ENCODE data around the gene MND1. TPM values are rescaled to one million over a fixed set of nuclear protein-coding genes. Genes with fewer than 3 reads are reported as not detected.

The MND1 gene
- total RNA-seq, 6 experiments from 2014 or later = 0.22 to 1.8 (median 0.86) TPM; not detected in 1

DNA sequence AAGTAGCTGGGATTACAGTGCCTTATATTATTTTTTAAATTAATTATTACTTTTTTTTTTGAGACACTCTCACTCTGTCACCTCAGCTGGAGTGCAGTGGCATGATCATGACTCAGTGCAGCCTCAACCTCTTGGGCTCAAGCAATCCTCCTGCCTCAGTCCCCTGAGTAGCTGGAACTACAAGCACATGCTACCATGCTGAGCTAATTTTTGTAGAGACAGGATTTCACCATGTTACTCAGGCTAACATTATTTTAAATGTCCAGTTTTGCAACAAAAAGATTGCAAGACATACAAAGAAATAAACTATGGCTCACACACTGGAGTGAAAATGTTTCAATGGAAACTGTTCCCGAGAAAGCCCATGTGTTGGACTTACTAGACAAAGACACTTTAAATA, 59.2 kb downstream of the MND1 start:
- Histone ChIP-seq H3K27me3 (no peaks in the 10 kb centered on the region), H3K27ac (no peak overlapping the region), H3K9me3 (no peaks in the 10 kb centered on the region), H3K4me3 (no peak overlapping the region), H3K36me3 (no peaks in the 10 kb centered on the region), H3K4me1 (no peaks in the 10 kb centered on the region)
- DNase-seq (no peak), ATAC-seq (no peak)
- 100% methylated on average over 1 of the region's 1 CpG for WGBS (ENCODE audit: insufficient coverage, low coverage, low lambda C conversion rate, missing lambda C conversion rate)
- intact Hi-C loops (cut with DNase I) = no loop called here
- TF ChIP-seq POLR2A (IDR thresholded peaks at IDR 0.05) (no peak), CTCF (IDR thresholded peaks at IDR 0.05) (no peak)

DNA sequence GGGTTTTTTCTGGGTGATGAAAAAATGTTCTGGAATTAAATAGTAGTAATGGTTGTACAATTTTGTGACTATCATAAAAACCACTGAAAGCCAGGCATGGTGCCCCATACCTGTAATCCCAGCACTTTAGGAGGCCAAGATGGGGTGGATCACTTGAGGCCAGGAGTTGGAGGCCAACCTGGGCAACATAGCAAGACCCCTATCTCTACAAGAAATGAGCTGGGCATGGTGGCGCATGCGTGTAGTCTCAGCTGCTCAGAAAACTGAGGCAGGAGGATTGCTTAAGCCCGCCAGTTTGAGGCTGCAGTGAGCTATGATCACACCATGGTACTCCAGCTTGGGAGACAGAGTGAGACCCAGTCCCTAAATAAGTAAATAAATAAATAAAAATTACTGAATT, 63.4 kb downstream of the MND1 start:
- TF ChIP-seq CTCF (IDR thresholded peaks at IDR 0.05) (no peak), POLR2A (IDR thresholded peaks at IDR 0.05) (no peak)
- no peaks in the 10 kb centered on the region for H3K4me1 ChIP-seq
- no peak overlapping the region for H3K27ac ChIP-seq
- H3K27me3 ChIP-seq = no peaks in the 10 kb centered on the region
- DNase-seq (no peak), ATAC-seq (no peak)
- H3K36me3 ChIP-seq = peaks cover 0 to 2% (median 0%) of the 10 kb centered on the region in 4 donors
- H3K4me3 ChIP-seq = no peak overlapping the region
- intact Hi-C loops (cut with DNase I) = no loop called here
- no peaks in the 10 kb centered on the region for H3K9me3 ChIP-seq
- 95% methylated on average over 3 of the region's 3 CpGs for WGBS (ENCODE audit: insufficient coverage, low coverage, low lambda C conversion rate, missing lambda C conversion rate)

GRCh38 chr4:153408932-153409331, 64.4 kb downstream of the MND1 start:
- Histone ChIP-seq H3K4me1 (no peaks in the 10 kb centered on the region), H3K4me3 (no peak overlapping the region), H3K9me3 (no peaks in the 10 kb centered on the region), H3K27me3 (no peaks in the 10 kb centered on the region), H3K27ac (no peak overlapping the region), H3K36me3 (peaks cover 0 to 2% (median 0%) of the 10 kb centered on the region in 4 donors)
- WGBS (ENCODE audit: insufficient coverage, low coverage, low lambda C conversion rate, missing lambda C conversion rate) = 94% methylated on average over 3 of the region's 3 CpGs
- intact Hi-C loops (cut with DNase I) = no loop called here
- TF ChIP-seq CTCF (IDR thresholded peaks at IDR 0.05) (no peak), POLR2A (IDR thresholded peaks at IDR 0.05) (no peak)
- ATAC-seq (no peak), DNase-seq (no peak)

GRCh38 chr4:153409412-153409811, 64.9 kb downstream of the MND1 start:
- no peak overlapping the region for H3K4me3 ChIP-seq
- no peaks in the 10 kb centered on the region for H3K27me3 ChIP-seq
- no peak for ATAC-seq
- H3K4me1 ChIP-seq = no peaks in the 10 kb centered on the region
- no peak overlapping the region for H3K27ac ChIP-seq
- intact Hi-C loops (cut with DNase I) = no loop called here
- no peak for DNase-seq
- H3K36me3 ChIP-seq = peaks cover 0 to 2% (median 0%) of the 10 kb centered on the region in 4 donors
- no peak for TF ChIP-seq POLR2A (IDR thresholded peaks at IDR 0.05)
- no peak for TF ChIP-seq CTCF (IDR thresholded peaks at IDR 0.05)
- no peaks in the 10 kb centered on the region for H3K9me3 ChIP-seq
- 75% methylated on average over 2 of the region's 2 CpGs for WGBS (ENCODE audit: insufficient coverage, low coverage, low lambda C conversion rate, missing lambda C conversion rate)

Data from right lobe of liver (tissue), 6 donors.